ENCODE measurements around the gene RPS19BP1.

RPS19BP1 gene

GRCh38 chr22:39547587-39547947, 15.0 kb upstream of the RPS19BP1 start:
- TF ChIP-seq CTCF (IDR thresholded peaks at IDR 0.05; ENCODE audit: low read depth, low read length) = no peak
- H3K4me3 ChIP-seq (replicated peaks in 1 of 2; ENCODE audit: low read depth in 2 of 2, low read length in 2 of 2) = no peak overlapping the region
- no peak for DNase-seq (ENCODE audit: low read depth in 2 of 2)

- TF ChIP-seq CTCF (IDR thresholded peaks at IDR 0.05; ENCODE audit: low read depth, low read length) = no peak
These were observed 14.5 kb upstream of the RPS19BP1 start for GRCh38 chr22:39546889-39547586.

GRCh38 chr22:39545386-39546365, 13.1 kb upstream of the RPS19BP1 start:
- no peak for TF ChIP-seq CTCF (IDR thresholded peaks at IDR 0.05; ENCODE audit: low read depth, low read length)
- H3K4me3 ChIP-seq (replicated peaks in 1 of 2; ENCODE audit: low read depth in 2 of 2, low read length in 2 of 2) = no peak overlapping the region

More at GRCh38 chr22:39546889-39547586, 14.5 kb upstream of the RPS19BP1 start:
- DNase-seq (ENCODE audit: low read depth in 2 of 2) = peak in 1 of 2 donors; percentile 39
- no peak overlapping the region for H3K4me3 ChIP-seq (replicated peaks in 1 of 2; ENCODE audit: low read depth in 2 of 2, low read length in 2 of 2)

GRCh38 chr22:39543095-39543494, 10.5 kb upstream of the RPS19BP1 start:
- no peak overlapping the region for H3K4me3 ChIP-seq (replicated peaks in 1 of 2; ENCODE audit: low read depth in 2 of 2, low read length in 2 of 2)
- DNase-seq (ENCODE audit: low read depth in 2 of 2) = peak; percentile 29 to 50
- TF ChIP-seq CTCF (IDR thresholded peaks at IDR 0.05; ENCODE audit: low read depth, low read length) = peak; percentile 42

More at GRCh38 chr22:39545386-39546365, 13.1 kb upstream of the RPS19BP1 start:
- peak; percentile 45 to 48 for DNase-seq (ENCODE audit: low read depth in 2 of 2)

- no peak overlapping the region for H3K4me3 ChIP-seq (replicated peaks in 1 of 2; ENCODE audit: low read depth in 2 of 2, low read length in 2 of 2)
- TF ChIP-seq CTCF (IDR thresholded peaks at IDR 0.05; ENCODE audit: low read depth, low read length) = no peak
- DNase-seq (ENCODE audit: low read depth in 2 of 2) = no peak
These were observed 5.4 kb upstream of the RPS19BP1 start for GRCh38 chr22:39537975-39538374.

- H3K4me3 ChIP-seq (replicated peaks in 1 of 2; ENCODE audit: low read depth in 2 of 2, low read length in 2 of 2) = no peak overlapping the region
- no peak for DNase-seq (ENCODE audit: low read depth in 2 of 2)
- no peak for TF ChIP-seq CTCF (IDR thresholded peaks at IDR 0.05; ENCODE audit: low read depth, low read length)
These were observed 4.2 kb upstream of the RPS19BP1 start for GRCh38 chr22:39536711-39537110.
